Heart right ventricle (tissue), 16 donors: Measurements from ENCODE around the gene LPP. TPM values are rescaled to one million over a fixed set of nuclear protein-coding genes. Genes with fewer than 3 reads are reported as not detected.

Experiments
- ATAC-seq, 8 donors: fragments of 200-7000 bp; cut with Tn5 transposase; one replicate each; pipeline ENCODE4 v1.9.1; 2020; ENCODE audit warnings: mild to moderate bottlenecking in 8 of 8, moderate library complexity in 8 of 8, moderate number of reproducible peaks in 1 of 8
- DNase-seq, 2 donors: peaks; one replicate each; pipeline ENCODE4 v3.0.0-alpha.2; 2020
- H3K27ac ChIP-seq, 10 donors: fragments of 200-600 bp; sonication (generic) in 2 of 10; one replicate each; pipeline versions ENCODE4 v1.5.0 to v1.8.0; 2020 to 2022; ENCODE audit warnings: mild to moderate bottlenecking in 3 of 10
- H3K27me3 ChIP-seq, 7 donors: fragments of 200-600 bp; one replicate each; pipeline ENCODE4 v1.8.0; 2021 to 2022; ENCODE audit warnings: mild to moderate bottlenecking in 2 of 7
- H3K36me3 ChIP-seq, 9 donors: fragments of 200-600 bp; sonication (generic) in 1 of 9; one replicate each; pipeline versions ENCODE4 v1.5.0 to v1.8.0; 2020 to 2022; ENCODE audit warnings: mild to moderate bottlenecking in 2 of 9
- H3K4me1 ChIP-seq, 9 donors: fragments of 200-600 bp; sonication (generic) in 1 of 9; one replicate each; pipeline versions ENCODE4 v1.5.0 to v1.8.0; 2020 to 2022; ENCODE audit warnings: mild to moderate bottlenecking in 4 of 9
- H3K4me3 ChIP-seq, 10 donors: fragments of 200-600 bp; sonication (generic) in 2 of 10; one replicate each; pipeline versions ENCODE4 v1.5.0 to v1.8.0; 2020 to 2022; ENCODE audit warnings: mild to moderate bottlenecking in 7 of 10, moderate library complexity in 2 of 10
- H3K9me3 ChIP-seq, 11 donors: fragments of 200-600 bp in 10 of 11; sonication (generic) in 2 of 11; one replicate each; pipeline versions ENCODE4 v1.5.0 to v1.8.0; 2013 to 2022; ENCODE audit warnings: mild to moderate bottlenecking in 2 of 11, control low read depth in 1 of 11, moderate library complexity in 1 of 11
- WGBS, 2 donors: extraction: QIAGEN DNeasy Blood & Tissue Kit; methylation state at CpG; one replicate each; pipeline ENCODE4 v1.1.7; 2013; ENCODE audit warnings: inconsistent platforms in 1 of 2; 5-methylcytosine and 5-hydroxymethylcytosine counted together
- intact Hi-C, 10 donors: fragments of 100-400 bp; cut with DNase I; formaldehyde crosslinking; loops; one replicate each; pipeline versions ENCODE4 v1.11.1 to v1.14.2; 2022
- polyA plus RNA-seq, 2 donors: library from polyadenylated mRNA; stranded (reverse); fragments of 200-250 nt; gene quantifications; one replicate each; pipeline ENCODE4 v1.2.3, GENCODE V29; 2013
- total RNA-seq, 10 donors: library from RNA; stranded (reverse); fragmentation: NEBNext Ultra II Directional in 3 of 10; extraction: Animal tissue kit (Norgen Biotek cat#: 25700) in 3 of 10; gene quantifications; one replicate each; pipeline versions ENCODE4 v1.2.1 to v1.2.4, GENCODE V29; 2021 to 2023
- TF ChIP-seq, protein P1 (sequence below), 9 donors: fragments of 200-600 bp; sonication (generic) in 2 of 9; IDR thresholded peaks; one replicate each; pipeline versions ENCODE4 v1.5.0 to v1.8.0; 2021 to 2022; ENCODE audit warnings: antibody characterized with exemption in 9 of 9, mild to moderate bottlenecking in 5 of 9, moderate library complexity in 1 of 9
- donor health status: Arrhythmogenic right ventricular cardiomyopathy.
- donor health status: ischemic (EF 13 %, LVEDD 7.1; RV severe dilation, severe dysfunction).
- donor health status: healthy with polysubstance abuse.
- donor health status: DM: no; HTN: yes; CAD: no.
- donor health status: DM: no; HTN: no; CAD: no.
- donor health status: ischemic (EF 25% LVEDD 6.9; RV normal size, moderate dysfunction).
- donor health status: ischemic (EF 25% LVEDD 5.7; RV mildly dilated, moderate dysfunction).
- donor health status: healthy.
- donor health status: DM: yes; HTN: yes; CAD: no.
- donor health status: Ischemic cardiomyopathy.
- donor health status: ischemic (EF 35%, LVEDD 5.7; RV mildly dilated, moderate dysfunction).
- donor health status: nonischemic (EF 11% LVEDD 7.7; RV severe dilation, severe dysfunction).
- donor health status: DM: yes; HTN: yes; CAD: no.
- donor health status: PGD.
- donor health status: ischemic (EF 29% LVEDD 5.4; RV normal size, mild dysfunction).
- donor health status: nonischemic (EF 23%, LVEDD 6.1; RV moderate dilation, normal function).

LPP gene
- total and polyA plus RNA-seq, 12 donors: 8.5 to 188 (median 140) TPM

DNA sequence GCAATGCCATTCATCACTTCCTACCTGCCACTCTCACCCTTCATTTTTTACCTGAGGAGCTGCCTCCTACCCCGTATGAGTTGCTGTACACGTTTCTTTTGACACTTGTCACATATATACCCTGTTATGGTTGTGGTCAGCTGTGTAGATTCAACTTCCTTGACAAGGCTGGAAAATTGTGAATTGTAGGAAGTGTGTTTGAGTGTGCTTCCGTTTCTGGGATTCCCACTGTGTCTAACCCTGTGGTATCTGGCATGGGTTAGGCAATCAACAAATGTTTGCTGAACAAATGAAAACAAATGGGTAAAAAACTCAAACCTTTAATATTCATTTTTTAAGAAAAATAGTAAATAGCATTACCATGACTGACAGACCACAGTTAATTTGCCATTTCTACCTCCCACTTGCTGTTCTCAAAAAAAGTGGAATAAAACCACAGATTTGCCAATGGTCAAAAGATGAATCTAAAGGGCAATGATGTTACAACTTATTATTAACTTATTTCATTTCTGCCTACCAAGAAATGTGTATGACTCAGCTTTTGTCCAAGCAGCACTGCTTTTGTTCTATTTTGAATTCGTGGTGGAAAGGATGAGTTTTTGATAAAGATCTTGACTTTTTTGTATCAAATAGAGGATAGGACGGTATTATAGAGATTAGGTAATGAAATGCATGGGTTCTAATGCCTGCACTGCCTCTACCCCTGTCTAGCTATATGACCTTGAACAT is 404.6 kb downstream of the LPP start:
- H3K4me3 ChIP-seq: no peak overlapping the region
- H3K27me3 ChIP-seq: no peaks in the 10 kb centered on the region
- no peaks in the 10 kb centered on the region for H3K9me3 ChIP-seq
- DNase-seq (no peak), ATAC-seq (peak in 1 of 8 donors; percentile 27)
- H3K36me3 ChIP-seq: no peaks in the 10 kb centered on the region
- H3K4me1 ChIP-seq: peaks cover 0 to 58% (median 21%) of the 10 kb centered on the region in 9 donors
- peak overlapping the region in 1 of 10 donors; percentile 52 for H3K27ac ChIP-seq
- WGBS, 2 donors: 63 to 73% methylated on average over 5 of the region's 5 CpGs
- TF ChIP-seq, protein P1, sequence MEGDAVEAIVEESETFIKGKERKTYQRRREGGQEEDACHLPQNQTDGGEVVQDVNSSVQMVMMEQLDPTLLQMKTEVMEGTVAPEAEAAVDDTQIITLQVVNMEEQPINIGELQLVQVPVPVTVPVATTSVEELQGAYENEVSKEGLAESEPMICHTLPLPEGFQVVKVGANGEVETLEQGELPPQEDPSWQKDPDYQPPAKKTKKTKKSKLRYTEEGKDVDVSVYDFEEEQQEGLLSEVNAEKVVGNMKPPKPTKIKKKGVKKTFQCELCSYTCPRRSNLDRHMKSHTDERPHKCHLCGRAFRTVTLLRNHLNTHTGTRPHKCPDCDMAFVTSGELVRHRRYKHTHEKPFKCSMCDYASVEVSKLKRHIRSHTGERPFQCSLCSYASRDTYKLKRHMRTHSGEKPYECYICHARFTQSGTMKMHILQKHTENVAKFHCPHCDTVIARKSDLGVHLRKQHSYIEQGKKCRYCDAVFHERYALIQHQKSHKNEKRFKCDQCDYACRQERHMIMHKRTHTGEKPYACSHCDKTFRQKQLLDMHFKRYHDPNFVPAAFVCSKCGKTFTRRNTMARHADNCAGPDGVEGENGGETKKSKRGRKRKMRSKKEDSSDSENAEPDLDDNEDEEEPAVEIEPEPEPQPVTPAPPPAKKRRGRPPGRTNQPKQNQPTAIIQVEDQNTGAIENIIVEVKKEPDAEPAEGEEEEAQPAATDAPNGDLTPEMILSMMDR (IDR thresholded peaks at IDR 0.05): no peak
- intact Hi-C loops: no loop called here

DNA sequence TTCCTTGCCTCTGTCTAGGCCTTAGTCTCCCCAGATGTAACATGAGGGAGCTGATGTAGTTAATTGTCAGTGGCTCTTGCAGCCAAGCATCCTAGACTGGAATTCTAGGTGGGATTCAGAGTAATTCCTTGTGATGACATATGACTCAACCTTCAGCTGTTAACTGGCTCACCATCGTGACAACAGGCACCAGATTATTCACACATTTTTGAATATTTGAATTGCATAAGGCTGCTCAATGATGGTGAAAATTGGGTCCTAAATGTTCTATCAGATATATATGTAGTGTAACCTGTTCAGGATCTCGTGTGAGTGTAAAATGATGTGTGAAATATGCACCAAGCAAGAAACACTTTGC is 405.1 kb downstream of the LPP start:
- intact Hi-C loops: no loop called here
- peak overlapping the region in 1 of 10 donors; percentile 52 for H3K27ac ChIP-seq

DNA sequence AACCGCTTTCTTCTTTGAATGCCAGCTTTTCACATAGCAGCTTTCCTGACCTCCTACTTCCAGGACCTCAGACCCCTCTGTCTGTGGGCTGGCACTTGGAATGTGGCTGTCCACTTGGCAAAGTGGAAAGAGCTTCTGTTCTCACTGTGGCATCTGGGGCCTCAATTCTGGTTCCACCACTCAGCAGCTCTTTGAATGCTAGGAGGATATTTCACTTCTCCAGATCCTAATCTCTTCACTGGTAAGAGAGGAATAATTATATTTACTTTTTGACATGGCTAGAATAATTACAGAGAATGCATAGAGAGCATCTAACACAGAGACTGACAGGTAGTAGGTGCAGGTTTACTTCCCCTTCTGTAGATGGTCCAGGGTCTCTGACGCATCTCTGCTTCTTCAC is 405.9 kb downstream of the LPP start:
- ATAC-seq: no peak
- TF ChIP-seq, protein P1 (IDR thresholded peaks at IDR 0.05): no peak
- intact Hi-C loops: no loop called here
- Histone ChIP-seq H3K36me3 (no peaks in the 10 kb centered on the region), H3K9me3 (no peaks in the 10 kb centered on the region), H3K4me3 (no peak overlapping the region), H3K4me1 (peaks cover 0 to 46% (median 13%) of the 10 kb centered on the region in 9 donors), H3K27me3 (no peaks in the 10 kb centered on the region), H3K27ac (no peak overlapping the region)
- no peak for DNase-seq
- 95 to 97% methylated on average over 2 of the region's 2 CpGs for WGBS, 2 donors

More for the DNA sequence above, 405.1 kb downstream of the LPP start:
- Histone ChIP-seq H3K4me3 (no peak overlapping the region), H3K4me1 (peaks cover 0 to 54% (median 20%) of the 10 kb centered on the region in 9 donors), H3K9me3 (no peaks in the 10 kb centered on the region), H3K27me3 (no peaks in the 10 kb centered on the region), H3K36me3 (no peaks in the 10 kb centered on the region)
- ATAC-seq (peak in 1 of 8 donors; percentile 13), DNase-seq (no peak)
- TF ChIP-seq, protein P1 (IDR thresholded peaks at IDR 0.05): no peak
- WGBS, 2 donors: 80 to 82% methylated on average over 2 of the region's 2 CpGs

DNA sequence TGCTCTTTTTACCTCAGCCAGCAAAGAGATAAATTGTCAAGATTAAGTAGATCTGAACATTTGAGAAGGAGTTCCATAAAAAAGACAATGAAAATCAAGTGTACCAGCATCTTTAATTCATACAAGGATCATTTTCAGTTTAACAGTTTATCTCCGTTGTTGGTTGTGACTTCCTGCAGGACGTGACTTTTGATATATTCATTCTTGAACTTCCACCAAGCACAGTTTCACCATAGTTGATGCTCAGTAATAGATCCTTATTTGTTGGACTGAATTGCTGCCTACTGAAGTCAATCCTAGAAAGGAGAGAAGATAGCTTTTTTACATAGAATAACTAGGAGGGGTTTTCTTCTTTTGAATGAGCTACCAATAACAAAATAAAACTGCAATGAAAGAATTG is 408.2 kb downstream of the LPP start:
- Histone ChIP-seq H3K27ac (no peak overlapping the region), H3K4me3 (no peak overlapping the region), H3K36me3 (no peaks in the 10 kb centered on the region), H3K4me1 (peaks cover 0 to 38% (median 13%) of the 10 kb centered on the region in 9 donors), H3K27me3 (no peaks in the 10 kb centered on the region), H3K9me3 (no peaks in the 10 kb centered on the region)
- no peak for DNase-seq
- intact Hi-C loops: no loop called here
- WGBS, 2 donors: 19 to 34% methylated on average over 2 of the region's 2 CpGs
- TF ChIP-seq, protein P1 (IDR thresholded peaks at IDR 0.05): no peak
- no peak for ATAC-seq
